GM18951 (cell line): ENCODE data around the gene TMEM247.
"Not testable (repeated sequence)": the region's sequence is repeated elsewhere in the genome, so short reads cannot be mapped to it uniquely, and the experiment has no call there.

Experiments
- POLR2A ChIP-seq: IDR thresholded peaks from 4 replicates; pipeline ENCODE4 v1.6.1; 2011; ENCODE audit warnings: mild to moderate bottlenecking; ENCODE audit not compliant: insufficient read length, insufficient read depth; ENCODE audit errors: extremely low read depth
- in situ Hi-C: fragments of 300-500 bp; cut with MboI; formaldehyde crosslinking; loops from one replicate; pipeline ENCODE4 v1.12.0; 2022; ENCODE audit warnings: low sequenced_read_pairs, mixed read lengths, inconsistent platforms; ENCODE audit not compliant: unreplicated experiment

The TMEM247 gene

DNA sequence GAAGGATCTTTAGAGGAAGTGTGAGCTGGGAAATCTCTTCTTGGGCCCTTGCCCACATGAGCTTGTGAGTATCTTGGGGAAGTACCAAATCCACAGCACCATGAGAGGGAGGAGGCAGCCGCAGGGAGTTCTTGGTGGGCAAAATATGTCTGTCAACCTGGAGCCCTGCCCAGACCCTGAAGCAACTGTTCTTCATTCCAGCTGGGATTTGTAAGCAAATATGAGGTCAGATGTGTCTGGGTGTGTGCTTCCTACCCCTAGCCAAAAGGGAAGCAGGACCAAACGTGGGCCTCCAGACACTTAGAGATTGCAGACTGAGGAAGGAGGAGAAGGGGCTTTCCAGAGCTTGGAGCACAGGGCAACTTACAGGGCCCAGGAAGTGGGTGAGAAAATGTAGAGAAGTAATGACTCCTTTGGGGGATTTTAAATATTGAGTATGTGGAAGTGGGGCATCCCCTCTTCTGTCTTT, 41.9 kb downstream of the TMEM247 start:
- TF ChIP-seq POLR2A: no peak

DNA sequence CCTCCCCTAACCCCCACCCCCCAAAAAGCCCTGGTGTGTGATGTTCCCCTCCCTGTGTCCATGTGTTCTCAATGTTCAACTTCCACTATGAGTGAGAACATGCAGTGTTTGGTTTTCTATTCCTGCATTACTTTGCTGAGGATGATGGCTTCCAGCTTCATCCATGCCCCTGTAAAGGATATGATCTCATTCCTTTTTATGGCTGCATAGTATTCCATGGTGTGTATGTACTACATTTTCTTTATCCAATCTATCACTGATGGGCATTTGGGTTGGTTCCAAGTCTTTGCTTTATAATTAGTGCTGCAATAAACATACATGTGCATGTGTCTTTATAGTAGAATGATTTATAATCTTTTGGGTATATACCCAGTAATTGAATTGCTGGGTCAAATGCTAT, 43.0 kb downstream of the TMEM247 start:
- in situ Hi-C loops: not testable (repeated sequence)

More for the DNA sequence above, 41.9 kb downstream of the TMEM247 start:
- in situ Hi-C loops: no loop called here

DNA sequence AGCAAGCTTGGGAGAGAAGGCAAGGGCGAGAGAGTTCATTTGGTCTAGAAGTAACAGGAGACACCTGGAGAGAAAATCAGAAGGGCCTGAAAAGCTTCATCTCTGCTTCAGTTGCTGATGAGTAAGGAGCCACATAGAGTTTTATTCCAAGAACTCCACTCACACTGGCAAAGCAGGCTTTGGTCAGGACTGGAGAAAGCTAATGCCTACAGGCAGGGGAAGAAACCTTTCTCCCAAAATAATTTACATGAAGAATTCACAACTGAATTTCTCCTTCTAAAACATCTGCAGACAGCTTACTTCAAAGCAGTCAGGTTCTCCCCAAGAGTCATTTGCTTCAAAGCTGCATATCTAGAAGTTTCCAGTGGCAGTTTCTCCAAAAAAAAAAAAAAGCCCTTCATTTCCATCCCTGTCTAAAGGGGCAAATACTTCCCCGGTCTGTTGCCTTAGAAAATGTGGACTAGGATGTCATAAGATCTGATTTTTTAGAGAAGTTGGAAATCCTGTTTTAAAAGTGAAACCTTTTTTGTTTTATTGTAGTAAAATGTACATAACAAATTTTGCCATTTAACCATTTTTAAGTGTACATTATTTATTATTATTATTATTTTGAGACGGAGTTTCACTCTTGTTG, 46.3 kb downstream of the TMEM247 start:
- in situ Hi-C loops: no loop called here
- no peak for TF ChIP-seq POLR2A

DNA sequence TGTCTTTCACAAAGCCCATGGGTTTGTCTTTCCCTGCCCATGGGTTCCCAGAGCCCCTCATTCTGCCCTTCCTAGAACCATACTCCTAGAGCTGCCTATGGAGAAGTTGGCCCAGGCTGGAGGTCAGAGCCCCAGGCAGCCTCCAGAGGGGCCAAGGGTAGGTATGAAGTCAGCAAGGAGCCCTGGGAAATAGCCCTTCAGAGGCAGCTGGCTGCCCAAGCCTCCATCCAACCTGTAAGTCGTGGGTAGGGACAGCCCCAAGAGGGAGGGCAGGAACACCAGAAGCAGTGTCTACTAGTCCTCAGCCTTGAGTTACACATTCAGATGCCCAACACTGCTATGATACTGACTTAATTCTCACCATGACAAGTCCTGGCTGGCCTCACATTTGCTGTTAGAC, 49.5 kb downstream of the TMEM247 start:
- TF ChIP-seq POLR2A: no peak
- in situ Hi-C loops: no loop called here

DNA sequence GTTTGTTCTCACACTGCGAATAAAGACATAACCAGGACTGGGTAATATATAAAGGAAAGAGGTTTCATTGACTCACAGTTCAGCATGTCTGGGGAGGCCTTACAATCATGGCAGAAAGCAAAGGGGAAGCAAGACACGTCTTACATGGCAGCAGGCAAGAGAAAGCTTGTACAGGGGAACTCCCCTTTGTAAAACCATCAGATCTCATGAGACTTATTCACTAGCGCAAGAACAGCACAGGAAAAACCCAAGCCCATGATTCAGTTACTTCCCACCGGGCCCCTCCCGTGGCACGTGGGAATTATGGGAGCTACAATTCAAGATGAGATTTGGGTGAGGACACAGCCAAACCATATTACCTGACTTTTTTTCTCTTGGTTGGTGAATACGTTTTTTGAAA, 51.3 kb downstream of the TMEM247 start:
- TF ChIP-seq POLR2A: no peak
- in situ Hi-C loops: no loop called here

DNA sequence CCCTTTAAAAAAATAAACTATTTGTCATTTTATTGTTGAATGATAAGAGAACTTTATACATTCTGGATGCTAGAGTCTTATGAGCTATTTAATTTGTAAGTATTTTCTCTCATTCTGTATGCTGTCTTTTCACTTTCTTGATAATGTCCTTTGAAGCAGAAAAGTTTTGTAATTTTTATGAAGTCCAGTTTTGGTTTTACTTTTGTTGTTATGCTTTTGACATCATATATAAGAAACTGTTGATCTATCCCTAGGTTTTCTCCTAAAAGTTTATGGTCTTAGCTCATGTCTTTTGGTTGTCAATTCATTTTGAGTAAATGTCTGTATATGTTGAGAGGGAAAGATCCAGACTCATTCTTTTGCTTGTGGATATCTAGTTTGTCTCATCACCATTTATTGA, 52.5 kb downstream of the TMEM247 start:
- in situ Hi-C loops: no loop called here
- TF ChIP-seq POLR2A: no peak
